Renal cortex interstitium (tissue), 15 donors: ENCODE measurements around the gene SDF2. TPM values are rescaled to one million over a fixed set of nuclear protein-coding genes. Genes with fewer than 3 reads are reported as not detected.

Experiments
- DNase-seq, 11 donors: peaks; one replicate each; pipeline ENCODE4 v3.0.0-alpha.2; 2013; ENCODE audit warnings: low read depth in 9 of 11, low spot score in 4 of 11; ENCODE audit errors: extremely low read depth in 1 of 11
- long read RNA-seq, 16 experiments: transcript quantifications; one replicate each; lab custom pipeline, GENCODE V29; 2026
- polyA plus RNA-seq, 3 donors: library from polyadenylated mRNA; unstranded; fragments of 120-200 nt; gene quantifications; one replicate each; pipeline ENCODE4 v1.2.1, GENCODE V29; 2013; ENCODE audit not compliant: insufficient read length in 3 of 3

SDF2 gene
- polyA plus RNA-seq: 10 to 100 TPM; 80.2 to 85.8 (median 81.8) TPM
- long read RNA-seq, donor 1, transcript SDF2-201 (3 exons, 1,568 nt): major isoform, 20 of 26 reads
- long read RNA-seq, donor 1, partial matches to known transcripts: 0 of 26 reads
- long read RNA-seq, donor 1, other reads (novel, unspliced or antisense): 0 of 26 reads
- long read RNA-seq, donor 2, transcript SDF2-201 (3 exons, 1,568 nt): major isoform, 19 of 28 reads
- long read RNA-seq, donor 2, transcript SDF2-210 (3 exons, 1,025 nt): minor isoform, 5 of 28 reads
- long read RNA-seq, donor 2, partial matches to known transcripts: 0 of 28 reads
- long read RNA-seq, donor 2, other reads (novel, unspliced or antisense): 0 of 28 reads
- long read RNA-seq, donor 3, transcript SDF2-201 (3 exons, 1,568 nt): major isoform, 53 of 75 reads
- long read RNA-seq, donor 3, transcript SDF2-210 (3 exons, 1,025 nt): minor isoform, 12 of 75 reads
- long read RNA-seq, donor 3, partial matches to known transcripts: 0 of 75 reads
- long read RNA-seq, donor 3, other reads (novel, unspliced or antisense): 0 of 75 reads
- long read RNA-seq, donor 4, transcript SDF2-201 (3 exons, 1,568 nt): major isoform, 37 of 44 reads
- long read RNA-seq, donor 4, partial matches to known transcripts: 0 of 44 reads
- long read RNA-seq, donor 4, other reads (novel, unspliced or antisense): 0 of 44 reads
- long read RNA-seq, donor 5: 0 reads
- long read RNA-seq, donor 6, transcript SDF2-210 (3 exons, 1,025 nt): minor isoform, 5 of 48 reads
- long read RNA-seq, donor 6, transcript SDF2-201 (3 exons, 1,568 nt): major isoform, 40 of 48 reads
- long read RNA-seq, donor 6, partial matches to known transcripts: 0 of 48 reads
- long read RNA-seq, donor 6, other reads (novel, unspliced or antisense): 0 of 48 reads
- long read RNA-seq, donor 7, transcript SDF2-201 (3 exons, 1,568 nt): major isoform, 26 of 4,030 reads
- long read RNA-seq, donor 7, transcript SDF2-210 (3 exons, 1,025 nt): minor isoform, 11 of 4,030 reads
- long read RNA-seq, donor 7, partial matches to known transcripts: 3,801 of 4,030 reads
- long read RNA-seq, donor 7, other reads (novel, unspliced or antisense): 187 of 4,030 reads
- long read RNA-seq, donor 8: 0 reads
- long read RNA-seq, donor 9, transcript SDF2-201 (3 exons, 1,568 nt): major isoform, 41 of 51 reads
- long read RNA-seq, donor 9, transcript SDF2-210 (3 exons, 1,025 nt): minor isoform, 5 of 51 reads
- long read RNA-seq, donor 9, partial matches to known transcripts: 0 of 51 reads
- long read RNA-seq, donor 9, other reads (novel, unspliced or antisense): 0 of 51 reads
- long read RNA-seq, donor 10, transcript SDF2-210 (3 exons, 1,025 nt): minor isoform, 5 of 56 reads
- long read RNA-seq, donor 10, transcript SDF2-201 (3 exons, 1,568 nt): major isoform, 46 of 56 reads
- long read RNA-seq, donor 10, partial matches to known transcripts: 0 of 56 reads
- long read RNA-seq, donor 10, other reads (novel, unspliced or antisense): 0 of 56 reads
- long read RNA-seq, donor 11, transcript SDF2-201 (3 exons, 1,568 nt): major isoform, 27 of 32 reads
- long read RNA-seq, donor 11, partial matches to known transcripts: 0 of 32 reads
- long read RNA-seq, donor 11, other reads (novel, unspliced or antisense): 0 of 32 reads
- long read RNA-seq, donor 12, transcript SDF2-201 (3 exons, 1,568 nt): major isoform, 17 of 24 reads
- long read RNA-seq, donor 12, partial matches to known transcripts: 0 of 24 reads
- long read RNA-seq, donor 12, other reads (novel, unspliced or antisense): 0 of 24 reads
- long read RNA-seq, donor 13: 0 reads
- long read RNA-seq, donor 14, transcript SDF2-210 (3 exons, 1,025 nt): minor isoform, 12 of 51 reads
- long read RNA-seq, donor 14, transcript SDF2-201 (3 exons, 1,568 nt): major isoform, 35 of 51 reads
- long read RNA-seq, donor 14, partial matches to known transcripts: 0 of 51 reads
- long read RNA-seq, donor 14, other reads (novel, unspliced or antisense): 0 of 51 reads
- long read RNA-seq, donor 15, transcript SDF2-201 (3 exons, 1,568 nt): major isoform, 25 of 29 reads
- long read RNA-seq, donor 15, partial matches to known transcripts: 0 of 29 reads
- long read RNA-seq, donor 15, other reads (novel, unspliced or antisense): 0 of 29 reads
- long read RNA-seq, donor 16, transcript SDF2-208 (2 exons, 1,342 nt): minor isoform, 10 of 133 reads
- long read RNA-seq, donor 16, transcript SDF2-201 (3 exons, 1,568 nt): major isoform, 101 of 133 reads
- long read RNA-seq, donor 16, transcript SDF2-210 (3 exons, 1,025 nt): minor isoform, 14 of 133 reads
- long read RNA-seq, donor 16, partial matches to known transcripts: 6 of 133 reads
- long read RNA-seq, donor 16, other reads (novel, unspliced or antisense): 0 of 133 reads

DNA sequence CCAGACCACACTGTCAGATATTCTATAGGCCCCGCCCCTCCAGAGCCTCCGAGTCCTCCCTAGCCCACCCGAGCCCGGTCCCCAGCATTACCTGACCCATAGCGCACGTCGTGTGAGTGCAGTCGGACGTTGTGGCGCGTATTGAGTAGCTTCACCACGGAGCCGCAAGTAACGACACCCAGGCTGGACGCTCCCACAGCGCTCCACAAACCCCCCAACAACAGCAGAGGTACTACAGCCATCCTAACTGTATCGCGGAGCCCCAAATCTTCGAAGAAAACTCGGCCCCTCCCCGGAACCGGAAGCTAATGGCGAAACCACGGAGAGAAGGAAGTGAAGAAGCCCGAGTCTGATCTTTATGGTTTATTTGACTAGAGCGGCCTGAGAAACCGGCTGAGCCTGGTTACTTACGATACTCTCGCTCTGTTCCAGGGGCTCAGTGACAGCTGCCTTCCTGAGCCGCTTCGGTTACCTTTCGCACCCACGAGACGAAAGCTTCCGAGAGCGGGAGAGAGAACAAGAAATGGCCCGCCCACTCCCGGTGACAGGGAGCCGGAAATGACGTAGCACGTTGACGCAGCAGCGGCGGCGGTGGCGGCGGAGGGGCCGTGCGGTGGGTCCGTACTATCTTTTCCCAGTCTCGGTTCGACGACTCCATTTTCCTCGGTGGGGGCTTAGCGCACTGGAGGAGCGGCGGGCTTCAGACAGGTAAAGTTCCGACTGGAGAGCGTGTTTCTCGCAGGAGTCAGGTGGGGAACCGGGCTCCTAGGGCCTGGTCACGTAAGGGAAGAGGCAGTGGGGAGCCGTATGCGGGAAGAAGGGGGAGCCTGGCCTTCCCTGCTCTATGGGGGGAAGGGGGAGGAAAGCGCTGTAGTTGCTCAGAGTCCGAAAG lies at the start of gene SDF2, which contains the start of gene SUPT6H:
TSS of gene SDF2 (minus strand) at position 272 of the 892 bp plus-strand sequence. CDS start at position 242, 30 bp downstream.
TSS of gene SUPT6H (plus strand) at position 571 of the 892 bp plus-strand sequence. CDS start 11,197 bp downstream, outside the sequence.
- peak; percentile 77 to 94 (median 88) for DNase-seq

DNA sequence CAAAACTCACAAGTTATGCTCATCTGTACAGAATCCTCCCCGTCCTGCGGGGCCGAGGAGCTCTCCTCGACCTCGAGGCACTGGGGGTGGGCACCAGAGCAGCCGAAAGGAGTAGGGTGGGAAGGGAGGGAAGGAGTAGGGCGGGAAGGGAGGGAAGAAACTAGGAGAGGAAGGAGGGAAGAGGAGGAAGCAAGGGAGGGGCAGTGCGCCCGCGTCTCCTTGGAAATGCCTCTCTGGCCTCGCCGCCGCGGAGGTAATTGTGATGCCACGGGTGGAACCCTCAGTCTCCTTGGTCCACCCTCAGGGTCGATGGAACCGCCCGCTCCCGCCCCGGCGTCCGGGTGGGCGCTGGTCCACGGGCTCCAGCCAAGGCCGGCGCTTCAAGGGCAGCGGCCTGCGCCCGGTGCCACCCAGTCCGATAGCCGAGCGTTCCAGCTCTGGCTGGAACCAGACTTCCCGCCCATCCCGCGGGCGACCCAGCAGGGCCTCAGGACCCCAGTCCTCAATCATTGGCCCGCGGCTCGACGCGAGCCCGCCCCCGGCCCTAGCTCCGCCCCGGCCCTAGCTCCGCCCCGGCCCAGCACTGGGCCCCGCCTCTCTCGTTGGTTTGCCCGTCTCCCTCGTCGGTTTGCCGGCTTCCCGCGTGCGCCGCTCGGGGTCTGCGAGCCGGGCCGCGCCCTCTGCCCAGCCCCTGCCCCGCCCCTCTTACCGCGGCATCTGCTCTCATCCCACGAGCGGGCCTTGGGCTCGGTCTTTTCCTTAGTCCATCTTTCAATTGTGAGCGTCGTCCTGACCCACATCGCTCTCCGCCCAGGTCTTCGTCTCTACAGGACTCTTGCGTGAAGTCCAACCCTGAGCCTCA lies 49.4 kb upstream of the SDF2 start:
- peak in 9 of 11 donors; percentile 83 to 91 (median 90) for DNase-seq

GRCh38 chr17:28707339-28707720 lies 45.6 kb upstream of the SDF2 start:
- no peak for DNase-seq

DNA sequence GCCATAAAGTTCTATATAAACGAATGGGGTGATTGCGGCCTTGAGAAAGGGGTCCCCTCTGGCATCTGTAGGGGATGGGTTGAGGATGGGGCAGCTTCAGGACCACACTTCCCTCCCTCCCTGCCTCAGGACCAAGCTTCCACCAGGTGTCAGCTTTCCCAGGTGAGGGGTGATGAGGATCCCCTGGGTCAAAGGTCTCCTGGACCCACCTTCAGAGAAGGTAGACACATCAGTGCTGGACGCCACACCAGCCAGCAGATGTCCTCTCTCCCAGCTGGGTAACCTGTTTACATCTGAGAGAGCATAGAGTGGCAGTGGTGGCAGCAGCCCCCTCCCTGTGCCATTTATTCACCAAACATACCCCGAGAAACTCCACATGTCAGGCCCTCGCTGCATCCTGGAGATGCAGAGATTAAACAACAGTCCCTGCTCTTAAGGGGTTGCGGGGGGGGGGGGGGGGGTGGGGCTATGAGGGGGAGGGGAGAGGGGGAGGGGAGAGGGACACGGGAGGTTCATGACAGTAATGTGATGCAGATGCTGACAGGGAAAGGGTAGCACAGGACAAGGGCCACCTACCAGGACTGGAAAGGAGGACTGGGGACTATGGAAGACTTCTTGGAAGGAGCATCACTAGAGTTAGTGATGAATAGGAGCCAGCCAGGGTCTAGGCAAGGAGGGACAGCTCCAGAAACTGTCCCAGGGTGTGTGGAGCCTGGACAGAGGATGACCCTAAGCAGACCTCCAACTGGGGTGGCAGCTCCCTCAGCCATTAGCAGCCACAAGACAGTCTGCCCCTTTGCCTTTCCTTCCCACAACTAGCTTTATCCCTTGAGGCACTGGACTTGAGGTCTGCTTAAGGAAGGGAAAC lies 45.0 kb upstream of the SDF2 start:
- DNase-seq: no peak

DNA sequence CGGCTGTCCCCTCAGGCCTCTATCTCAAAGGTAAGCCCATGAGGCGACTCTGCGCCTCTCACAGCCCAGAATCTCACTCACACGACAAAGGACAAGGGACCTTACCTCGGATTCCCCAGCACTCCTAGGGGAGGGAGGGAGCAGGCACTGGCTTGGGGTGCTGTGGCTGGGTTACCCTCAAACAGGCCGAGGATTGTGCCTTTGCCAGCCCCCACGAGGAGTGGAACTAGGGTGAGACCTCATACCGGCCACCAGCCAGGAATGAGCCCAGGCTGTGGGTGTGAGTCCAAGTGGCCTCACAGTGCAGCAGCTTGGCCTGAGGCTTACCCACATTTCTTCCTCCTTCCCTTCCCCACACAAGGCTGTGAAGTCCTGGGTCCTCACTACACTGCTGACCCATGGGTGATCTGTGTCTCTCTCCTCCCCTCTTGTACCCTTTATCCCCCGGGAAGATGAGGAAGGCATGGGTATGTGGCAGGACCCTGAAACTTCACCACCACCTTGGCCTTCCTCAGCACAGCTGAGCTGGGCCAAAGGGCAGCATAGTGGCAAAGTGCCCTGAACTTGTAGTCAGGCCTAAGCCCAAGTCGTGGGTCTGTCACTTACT lies 44.1 kb upstream of the SDF2 start:
- DNase-seq: no peak

DNA sequence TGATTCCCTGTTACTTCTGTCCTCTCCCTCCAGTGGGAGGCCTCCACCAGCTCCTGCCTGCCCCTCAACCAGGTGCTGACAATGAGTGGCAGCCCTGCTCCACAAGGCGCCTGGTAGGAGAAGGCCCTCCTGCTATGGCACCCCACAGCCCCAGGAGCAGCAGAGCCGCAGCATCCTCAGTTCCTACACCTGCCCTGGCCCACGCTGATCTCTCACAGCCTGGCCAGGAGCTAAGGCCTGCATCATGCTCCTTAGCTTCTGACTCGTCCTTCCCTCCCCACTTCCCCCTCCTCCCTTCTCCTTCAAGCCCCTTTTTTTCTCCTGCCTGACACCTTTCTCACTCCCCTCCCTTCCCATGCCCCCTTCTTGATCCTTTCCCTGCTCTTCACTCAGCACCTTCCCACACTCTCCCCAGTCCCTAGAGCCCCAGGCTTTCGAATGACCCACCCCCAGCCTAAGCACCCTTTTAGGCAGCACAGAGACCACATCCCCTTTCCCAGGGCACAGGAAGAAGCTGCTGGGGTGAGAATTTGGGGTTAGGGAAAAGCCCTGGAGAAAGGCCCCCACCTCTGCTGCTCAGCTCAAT lies 43.5 kb upstream of the SDF2 start:
- DNase-seq: no peak

DNA sequence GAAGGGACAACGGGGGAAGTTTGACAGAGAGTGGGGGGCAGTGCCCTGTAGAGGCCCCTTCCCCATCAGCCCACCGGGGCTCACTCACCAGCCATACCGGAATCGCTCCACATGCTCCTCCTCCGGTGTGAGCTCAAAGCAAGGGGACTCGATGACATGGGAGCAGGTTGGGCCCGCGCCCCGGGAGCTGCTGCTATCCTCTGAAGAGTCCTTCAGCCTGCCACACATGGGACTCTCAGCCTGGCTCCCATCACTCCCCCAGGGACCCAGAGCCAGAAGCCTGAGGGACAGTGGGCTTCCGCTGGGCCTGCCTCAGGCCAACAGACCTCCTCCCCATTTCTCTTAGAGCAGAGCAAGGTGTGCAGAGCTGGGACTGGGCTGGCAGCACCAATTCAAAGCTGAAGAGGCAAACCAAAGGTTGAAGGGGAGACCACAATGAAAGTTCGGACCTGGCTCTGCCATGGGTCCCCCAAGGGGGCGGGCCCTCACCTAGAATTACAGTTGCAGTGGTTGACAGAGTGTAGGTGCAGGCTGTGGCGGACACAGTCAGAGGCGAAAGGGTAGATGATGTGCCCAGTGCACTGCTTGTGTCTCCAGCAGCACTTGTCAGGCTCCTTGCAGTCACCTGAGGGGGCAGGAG lies 42.6 kb upstream of the SDF2 start:
- DNase-seq: no peak

GRCh38 chr17:28703552-28704218 lies 42.0 kb upstream of the SDF2 start:
- DNase-seq: no peak

DNA sequence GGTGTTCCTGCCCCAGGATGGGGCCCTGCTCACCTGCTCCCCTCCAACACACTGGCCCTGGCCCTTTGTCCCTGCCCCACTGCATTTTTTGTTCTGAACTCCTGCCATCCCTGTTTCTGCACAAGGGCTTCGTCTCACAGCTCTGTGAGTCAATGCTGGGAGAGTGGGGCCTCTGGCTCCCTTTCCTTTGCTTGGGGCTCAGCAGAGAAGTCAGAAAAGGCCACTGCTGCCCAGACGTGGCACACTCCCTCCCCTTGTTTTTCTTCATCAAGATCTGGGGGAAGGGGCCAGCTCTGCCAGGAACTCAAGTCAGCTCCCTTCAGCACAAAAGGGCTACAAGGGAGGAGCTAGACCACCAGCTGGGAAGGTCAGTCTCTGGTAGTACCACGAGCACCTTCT lies 41.0 kb upstream of the SDF2 start:
- no peak for DNase-seq

DNA sequence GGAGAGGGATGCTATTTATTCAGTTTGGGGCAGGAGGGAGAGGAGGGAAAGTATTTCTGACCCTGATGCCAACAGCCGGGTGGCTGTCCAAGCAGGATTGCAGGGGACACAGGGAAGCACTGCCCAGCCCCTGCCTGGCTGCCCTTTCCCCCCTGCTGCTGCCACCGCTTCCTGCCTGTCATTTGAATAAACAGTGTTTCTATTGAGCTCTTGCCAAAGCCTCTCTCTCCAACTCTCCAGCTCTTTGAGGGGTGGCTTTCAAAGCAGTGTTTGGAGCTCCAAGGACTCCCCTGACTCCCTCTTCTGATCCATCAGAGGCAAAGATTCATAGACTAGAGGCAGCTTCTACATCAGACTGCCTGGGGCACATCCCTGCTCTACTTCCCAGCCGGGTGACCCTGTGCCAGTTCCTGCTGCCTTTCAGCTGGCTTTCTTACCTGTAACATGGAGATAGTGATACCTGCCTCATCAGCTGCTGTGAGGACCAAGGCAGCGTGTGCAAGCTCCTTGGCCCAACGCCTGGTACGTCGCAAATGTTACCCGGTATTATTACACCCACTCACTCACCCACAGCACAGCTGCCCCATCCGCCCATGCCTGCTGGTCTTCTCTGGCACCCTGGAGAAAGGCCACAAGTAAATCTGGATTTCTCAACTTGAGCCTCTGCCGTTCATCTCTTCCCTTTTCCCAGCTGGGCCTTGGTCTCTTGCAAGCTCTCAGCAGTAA lies 40.5 kb upstream of the SDF2 start:
- no peak for DNase-seq

- no peak for DNase-seq
Observed at GRCh38 chr17:28700830-28701492, 39.3 kb upstream of the SDF2 start.
